ENCODE data around the gene BBS9.

The BBS9 gene

DNA sequence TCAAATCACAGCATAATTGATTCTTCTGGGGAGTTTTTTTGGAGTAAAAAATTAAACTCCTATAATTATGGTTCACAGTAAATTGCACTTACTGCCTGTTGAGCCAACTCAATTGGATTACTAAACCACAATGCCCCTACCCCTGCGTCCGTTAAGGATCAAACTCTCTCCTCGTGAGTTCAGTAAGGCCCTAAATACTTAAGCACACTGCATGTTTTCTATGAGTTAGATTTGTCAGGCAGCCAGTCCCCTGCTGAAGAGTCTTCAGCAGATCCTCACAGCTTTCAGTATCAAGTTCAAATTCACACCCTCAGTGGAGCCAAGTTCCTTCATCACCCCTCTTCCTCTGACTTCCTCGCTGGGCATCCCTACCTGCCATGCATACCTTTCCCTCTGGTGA, 501.0 kb downstream of the BBS9 start:
- TF ChIP-seq, protein P1, sequence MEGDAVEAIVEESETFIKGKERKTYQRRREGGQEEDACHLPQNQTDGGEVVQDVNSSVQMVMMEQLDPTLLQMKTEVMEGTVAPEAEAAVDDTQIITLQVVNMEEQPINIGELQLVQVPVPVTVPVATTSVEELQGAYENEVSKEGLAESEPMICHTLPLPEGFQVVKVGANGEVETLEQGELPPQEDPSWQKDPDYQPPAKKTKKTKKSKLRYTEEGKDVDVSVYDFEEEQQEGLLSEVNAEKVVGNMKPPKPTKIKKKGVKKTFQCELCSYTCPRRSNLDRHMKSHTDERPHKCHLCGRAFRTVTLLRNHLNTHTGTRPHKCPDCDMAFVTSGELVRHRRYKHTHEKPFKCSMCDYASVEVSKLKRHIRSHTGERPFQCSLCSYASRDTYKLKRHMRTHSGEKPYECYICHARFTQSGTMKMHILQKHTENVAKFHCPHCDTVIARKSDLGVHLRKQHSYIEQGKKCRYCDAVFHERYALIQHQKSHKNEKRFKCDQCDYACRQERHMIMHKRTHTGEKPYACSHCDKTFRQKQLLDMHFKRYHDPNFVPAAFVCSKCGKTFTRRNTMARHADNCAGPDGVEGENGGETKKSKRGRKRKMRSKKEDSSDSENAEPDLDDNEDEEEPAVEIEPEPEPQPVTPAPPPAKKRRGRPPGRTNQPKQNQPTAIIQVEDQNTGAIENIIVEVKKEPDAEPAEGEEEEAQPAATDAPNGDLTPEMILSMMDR (IDR thresholded peaks at IDR 0.05; ENCODE audit: control insufficient read depth, insufficient read depth, low read depth, low read length, missing control alignments): no peak
- DNase-seq (ENCODE audit: low read depth): no peak
- no peak overlapping the region for H3K4me3 ChIP-seq (ENCODE audit: control insufficient read depth, low read depth, low read length)

DNA sequence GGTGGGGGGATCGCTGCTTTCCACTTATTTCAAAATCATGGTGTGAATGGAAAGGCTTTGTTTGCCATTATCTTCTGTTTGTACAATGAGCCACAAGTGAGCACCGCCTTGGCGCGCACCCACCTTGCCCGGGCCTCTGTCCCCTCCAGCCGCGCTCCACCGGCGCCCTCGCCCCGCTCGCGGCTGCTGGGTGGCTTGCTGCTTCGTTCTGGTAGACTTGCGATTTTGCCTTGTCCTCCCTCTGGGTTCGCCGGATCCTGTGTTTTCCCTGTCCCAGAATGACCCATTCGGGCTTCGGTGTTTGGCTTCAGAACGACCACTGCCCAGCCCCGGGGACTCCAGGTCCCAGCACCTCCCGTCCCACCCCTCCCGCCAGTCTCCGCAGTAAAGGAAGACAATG, 503.0 kb downstream of the BBS9 start:
- TF ChIP-seq, protein P1 (IDR thresholded peaks at IDR 0.05; ENCODE audit: control insufficient read depth, insufficient read depth, low read depth, low read length, missing control alignments): no peak
- no peak overlapping the region for H3K4me3 ChIP-seq (ENCODE audit: control insufficient read depth, low read depth, low read length)
- no peak for DNase-seq (ENCODE audit: low read depth)

DNA sequence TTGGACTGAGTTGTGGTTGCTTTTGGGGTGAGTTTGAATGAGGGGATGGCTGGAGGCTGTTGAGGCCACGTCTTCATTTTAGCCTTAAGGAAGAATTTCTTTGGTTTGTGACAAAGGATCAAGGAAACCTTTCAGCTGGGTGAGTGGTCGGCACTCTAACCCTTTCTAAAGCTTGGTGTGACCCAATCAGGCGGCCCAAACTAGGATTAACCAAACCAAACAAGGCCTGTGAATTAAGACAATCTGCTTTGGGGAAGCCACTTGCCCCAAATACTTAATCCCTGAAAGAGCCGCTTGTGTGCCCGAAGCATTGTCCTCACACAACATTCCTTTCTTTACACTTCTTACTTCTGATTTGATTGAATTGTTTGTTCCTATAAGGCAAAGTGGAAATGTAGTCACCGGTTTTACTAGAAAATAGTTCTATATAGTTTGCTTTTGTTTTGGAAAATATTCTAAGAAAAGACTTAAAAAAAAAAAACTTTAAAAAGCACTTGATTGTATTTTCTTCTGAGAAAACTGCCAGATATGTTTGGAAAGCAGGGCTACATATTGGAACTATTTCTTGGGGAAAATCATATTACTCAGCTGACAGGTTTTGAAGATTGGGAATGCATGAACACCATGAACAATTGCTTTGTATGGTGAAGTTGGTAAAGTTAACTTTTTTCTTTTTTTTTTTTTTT, 503.6 kb downstream of the BBS9 start:
- H3K4me3 ChIP-seq (ENCODE audit: control insufficient read depth, low read depth, low read length): no peak overlapping the region
- no peak for DNase-seq (ENCODE audit: low read depth)
- TF ChIP-seq, protein P1 (IDR thresholded peaks at IDR 0.05; ENCODE audit: control insufficient read depth, insufficient read depth, low read depth, low read length, missing control alignments): no peak

DNA sequence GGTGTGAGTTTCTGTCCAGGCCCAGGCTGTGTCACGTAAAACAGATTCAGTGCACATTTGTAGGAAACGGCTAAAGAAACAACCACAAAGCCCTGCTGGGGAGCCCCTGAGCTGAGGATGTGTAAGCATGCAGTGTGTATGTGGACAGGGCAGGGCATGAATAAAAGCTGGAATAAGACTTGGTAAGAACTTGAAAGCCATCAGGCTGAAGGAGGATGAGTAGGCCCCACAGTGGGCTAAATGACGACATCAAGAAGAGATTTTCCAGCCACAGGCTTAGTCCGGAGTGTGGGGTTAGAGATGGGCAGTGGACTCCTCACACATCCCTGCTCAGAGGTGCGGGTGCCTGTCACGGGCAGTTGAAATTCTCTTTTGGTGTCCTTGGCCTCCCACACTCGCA, 505.2 kb downstream of the BBS9 start:
- no peak overlapping the region for H3K4me3 ChIP-seq (ENCODE audit: control insufficient read depth, low read depth, low read length)
- TF ChIP-seq, protein P1 (IDR thresholded peaks at IDR 0.05; ENCODE audit: control insufficient read depth, insufficient read depth, low read depth, low read length, missing control alignments): no peak
- DNase-seq (ENCODE audit: low read depth): no peak

DNA sequence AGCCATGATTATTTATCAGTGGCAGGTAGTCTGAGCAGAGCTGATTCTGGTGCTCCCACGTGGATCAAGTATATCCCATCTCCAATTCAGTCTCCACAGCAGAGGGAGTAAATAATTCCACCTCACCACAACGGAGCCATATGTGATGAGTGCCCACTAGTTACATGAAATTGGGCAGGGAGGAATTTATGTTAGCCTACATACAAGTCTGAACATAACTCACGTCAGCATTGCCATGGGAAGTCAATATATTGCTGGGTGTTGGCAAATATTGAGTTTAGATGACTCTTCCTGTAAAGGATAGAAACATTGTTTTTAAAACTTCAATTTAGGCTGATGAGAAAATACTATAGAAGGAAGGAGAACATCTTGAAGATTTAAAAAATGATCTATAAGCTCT, 507.0 kb downstream of the BBS9 start:
- TF ChIP-seq, protein P1 (IDR thresholded peaks at IDR 0.05; ENCODE audit: control insufficient read depth, insufficient read depth, low read depth, low read length, missing control alignments): no peak
- H3K4me3 ChIP-seq (ENCODE audit: control insufficient read depth, low read depth, low read length): no peak overlapping the region
- DNase-seq (ENCODE audit: low read depth): no peak

DNA sequence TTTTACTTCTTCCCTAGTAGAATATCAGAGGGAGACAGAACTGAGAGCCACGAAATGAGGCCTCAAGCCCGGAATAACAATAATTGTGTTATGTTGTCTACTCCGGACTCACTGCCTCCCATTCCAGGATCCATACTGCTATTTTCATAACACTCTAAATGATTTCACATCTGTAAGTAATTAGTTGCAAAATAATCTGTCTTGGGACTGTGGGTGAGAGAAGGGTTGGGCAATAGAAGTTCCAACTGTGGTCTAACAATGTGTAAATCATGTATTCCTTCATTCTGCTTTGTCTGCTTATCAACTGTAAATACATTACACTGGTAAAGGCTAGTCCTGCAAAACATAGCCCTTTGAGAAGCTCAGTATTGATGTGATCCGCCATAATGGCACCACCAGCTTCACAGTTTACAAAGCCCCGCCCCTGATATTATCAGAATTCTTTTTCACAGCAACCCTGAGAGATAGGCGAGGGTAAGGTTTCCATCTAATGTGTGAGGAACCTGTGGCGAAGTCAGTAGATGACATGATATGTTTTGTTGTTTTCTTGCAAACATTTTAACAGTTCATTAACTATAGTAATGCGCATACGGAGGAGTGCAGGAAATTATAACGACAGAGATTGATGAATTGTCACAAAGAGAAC, 510.3 kb downstream of the BBS9 start:
- TF ChIP-seq, protein P1 (IDR thresholded peaks at IDR 0.05; ENCODE audit: control insufficient read depth, insufficient read depth, low read depth, low read length, missing control alignments): no peak
- H3K4me3 ChIP-seq (ENCODE audit: control insufficient read depth, low read depth, low read length): no peak overlapping the region
- DNase-seq (ENCODE audit: low read depth): peak; percentile 63
